PC-3 (cell line): Measurements from ENCODE around the gene RAB20. TPM values are rescaled to one million over a fixed set of nuclear protein-coding genes. Genes with fewer than 3 reads are reported as not detected.

ENCODE experiments used
- ATAC-seq: fragments of 200-7000 bp; cut with Tn5 transposase; 2 replicates; pipeline ENCODE4 v1.9.1; 2020; ENCODE audit warnings: mild to moderate bottlenecking, moderate library complexity
- BruUV-seq: library from RNA; stranded (reverse); fragments of 400-500 nt; replicated peaks from 2 replicates; lab custom pipeline; 2021; lab: Mats Ljungman, UMichigan
- CTCF ChIA-PET: fragments of 300-600 bp; sonication (Branson Sonifier 250); formaldehyde crosslinking; loops from one replicate; lab custom pipeline; 2022; ENCODE audit warnings: antibody characterized with exemption; lab: Charles Lee
- POLR2A ChIA-PET: fragments of 300-600 bp; sonication (Branson Sonifier 250); formaldehyde crosslinking; loops from one replicate; lab custom pipeline; 2022; ENCODE audit warnings: antibody characterized with exemption; ENCODE audit not compliant: unreplicated experiment; lab: Charles Lee
- DNase-seq: peaks from one replicate; pipeline ENCODE4 v3.0.0-alpha.2; 2015
- H2AFZ ChIP-seq: fragments of 300-600 bp; sonication (generic); 2 replicates; pipeline ENCODE4 v1.6.0; 2016; ENCODE audit warnings: antibody characterized with exemption, low read length
- H3F3A ChIP-seq: fragments of 300-600 bp; sonication (generic); one replicate; pipeline ENCODE4 v1.6.0; 2017; ENCODE audit warnings: antibody characterized with exemption, low read length, control low read depth, mild to moderate bottlenecking; ENCODE audit not compliant: unreplicated experiment
- H3K27ac ChIP-seq: fragments of 300-600 bp; sonication (generic); 2 replicates; pipeline ENCODE4 v1.5.1; 2016; ENCODE audit warnings: mild to moderate bottlenecking, low read length
- H3K27me3 ChIP-seq: fragments of 300-600 bp; sonication (generic); 2 replicates; pipeline ENCODE4 v1.6.1; 2016; ENCODE audit warnings: low read length, mixed read lengths
- H3K36me3 ChIP-seq: fragments of 300-600 bp; sonication (generic); 2 replicates; pipeline ENCODE4 v1.6.1; 2016; ENCODE audit warnings: low read depth, mixed run types, low read length, mixed read lengths
- H3K4me1 ChIP-seq: fragments of 300-600 bp; sonication (generic); 2 replicates; pipeline ENCODE4 v1.5.1; 2016; ENCODE audit warnings: low read length; ENCODE audit not compliant: insufficient read depth
- H3K4me2 ChIP-seq: fragments of 300-600 bp; sonication (generic); 2 replicates; pipeline ENCODE4 v1.6.0; 2016; ENCODE audit warnings: low read length
- H3K4me3 ChIP-seq: fragments of 300-600 bp; sonication (generic); 2 replicates; pipeline ENCODE4 v1.5.1; 2016; ENCODE audit warnings: mild to moderate bottlenecking, low read length, mixed read lengths
- H3K79me2 ChIP-seq: fragments of 300-600 bp; sonication (generic); 2 replicates; pipeline ENCODE4 v1.6.1; 2017; ENCODE audit warnings: low read length, mixed read lengths
- H3K9ac ChIP-seq: fragments of 300-600 bp; sonication (generic); 2 replicates; pipeline ENCODE4 v1.6.0; 2016; ENCODE audit warnings: mild to moderate bottlenecking, low read length
- H3K9me2 ChIP-seq: fragments of 300-600 bp; sonication (generic); replicated peaks from 2 replicates; pipeline ENCODE4 v1.6.1; 2016; ENCODE audit warnings: mixed run types, low read length, mixed read lengths
- H3K9me3 ChIP-seq: fragments of 300-600 bp; sonication (generic); 2 replicates; pipeline ENCODE4 v1.6.1; 2016; ENCODE audit warnings: low read length, mixed read lengths
- H4K20me1 ChIP-seq: fragments of 300-600 bp; sonication (generic); 2 replicates; pipeline ENCODE4 v1.6.1; 2016; ENCODE audit warnings: low read length, mixed read lengths
- CTCF ChIP-seq: fragments of 300-600 bp; sonication (generic); conservative IDR thresholded peaks from 2 replicates; pipeline ENCODE4 v1.5.1; 2017; ENCODE audit warnings: antibody characterized with exemption, low read depth, mild to moderate bottlenecking, low read length
- EZH2 ChIP-seq: fragments of 300-600 bp; sonication (generic); IDR thresholded peaks from one replicate; pipeline ENCODE4 v1.6.1; 2017; ENCODE audit warnings: antibody characterized with exemption, mild to moderate bottlenecking, low read length; ENCODE audit not compliant: unreplicated experiment
- EZH2phosphoT487 ChIP-seq: fragments of 300-600 bp; sonication (generic); IDR thresholded peaks from 2 replicates; pipeline ENCODE4 v1.6.1; 2018; ENCODE audit warnings: mild to moderate bottlenecking, antibody characterized with exemption, low read length, borderline replicate concordance
- intact Hi-C: fragments of 100-400 bp; cut with micrococcal nuclease; formaldehyde crosslinking; loops from 2 replicates; pipeline ENCODE4 v1.9.0; 2023
- total RNA-seq: library from RNA; depleted of rRNA; stranded (reverse); fragments of >200 nt; gene quantifications from 2 replicates; pipeline ENCODE4 v1.2.3, GENCODE V29; 2014; rRNA removed

RAB20 gene
- total RNA-seq, 1 experiment from 2014 or later = 22.9 TPM

GRCh38 chr13:110474713-110475112 lies 86.8 kb downstream of the RAB20 start:
- Histone ChIP-seq H3K36me3 (no peaks in the 10 kb centered on the region), H3K27ac (no peak overlapping the region), H3K4me1 (no peaks in the 10 kb centered on the region), H4K20me1 (no peaks in the 10 kb centered on the region), H3K27me3 (no peaks in the 10 kb centered on the region), H3K9me3 (no peaks in the 10 kb centered on the region), H3K9ac (no peak overlapping the region), H3K4me2 (no peak overlapping the region), H2AFZ (no peak overlapping the region), H3K9me2 (no peaks in the 10 kb centered on the region), H3K4me3 (no peak overlapping the region), H3F3A (no peaks in the 10 kb centered on the region), H3K79me2 (no peaks in the 10 kb centered on the region)
- ATAC-seq (no peak), DNase-seq (no peak)
- no TSS peak for BruUV-seq
- ChIA-PET CTCF (no interaction called here), POLR2A (no interaction called here)
- no peak for TF ChIP-seq EZH2phosphoT487
- no peak for TF ChIP-seq EZH2
- TF ChIP-seq CTCF = no peak
- intact Hi-C loops = no loop called here

Other genes with a start within 250 kb of the RAB20 start
- 18.7 and 19.0 TPM in 2 replicates for gene NAXD, start 53.8 kb upstream of the RAB20 start, total RNA-seq
- gene CARS2, start 144.4 kb upstream of the RAB20 start, total RNA-seq = 70.9 and 72.9 TPM in 2 replicates
- gene ING1, start 152.0 kb upstream of the RAB20 start, total RNA-seq = 17.9 and 20.8 TPM in 2 replicates